Left lung (tissue), 10 donors: ENCODE results near the gene SFSWAP. TPM values are rescaled to one million over a fixed set of nuclear protein-coding genes. Genes with fewer than 3 reads are reported as not detected.
"Not testable (repeated sequence)": the region's sequence is repeated elsewhere in the genome, so short reads cannot be mapped to it uniquely, and the experiment has no call there.

Experiments used
- ATAC-seq: fragments of 200-7000 bp; cut with Tn5 transposase; one replicate; pipeline ENCODE4 v1.9.1; 2020; ENCODE audit warnings: moderate library complexity
- DNase-seq, 4 donors: peaks; one replicate each; pipeline ENCODE4 v3.0.0-alpha.2; 2013 to 2020
- H3K27ac ChIP-seq, 2 donors: fragments of 200-600 bp; sonication (generic) in 1 of 2; one replicate each; pipeline versions ENCODE4 v1.5.0 to v1.8.0; 2020 to 2021
- H3K27me3 ChIP-seq, 2 donors: fragments of 200-600 bp; sonication (generic) in 1 of 2; one replicate each; pipeline versions ENCODE4 v1.5.0 to v1.8.0; 2020 to 2021
- H3K36me3 ChIP-seq, 2 donors: fragments of 200-600 bp; sonication (generic) in 1 of 2; one replicate each; pipeline versions ENCODE4 v1.5.0 to v1.8.0; 2020 to 2021
- H3K4me1 ChIP-seq, 2 donors: fragments of 200-600 bp; one replicate each; pipeline ENCODE4 v1.8.0; 2021
- H3K4me3 ChIP-seq, 2 donors: fragments of 200-600 bp; sonication (generic) in 1 of 2; one replicate each; pipeline versions ENCODE4 v1.5.0 to v1.8.0; 2020 to 2021; ENCODE audit warnings: mild to moderate bottlenecking in 1 of 2
- H3K9me3 ChIP-seq, 2 donors: fragments of 200-600 bp; sonication (generic) in 1 of 2; one replicate each; pipeline versions ENCODE4 v1.5.0 to v1.8.0; 2020 to 2021
- CTCF ChIP-seq, 2 donors: fragments of 200-600 bp; sonication (generic) in 1 of 2; IDR thresholded peaks; one replicate each; pipeline versions ENCODE4 v1.5.0 to v1.8.0; 2021; ENCODE audit warnings: antibody characterized with exemption in 2 of 2
- intact Hi-C, 2 donors: fragments of 100-400 bp; cut with DNase I; formaldehyde crosslinking; loops; one replicate each; pipeline versions ENCODE4 v1.11.2 to v1.14.2; 2022
- polyA plus RNA-seq, 6 donors: library from polyadenylated mRNA; unstranded; fragments of 120-200 nt; gene quantifications; one replicate each; pipeline ENCODE4 v1.2.1, GENCODE V29; 2013; ENCODE audit not compliant: insufficient read length in 6 of 6
- total RNA-seq, 2 donors: library from RNA; stranded (reverse); fragmentation: NEBNext Ultra II Directional; extraction: Animal tissue kit (Norgen Biotek cat#: 25700); gene quantifications; one replicate each; pipeline ENCODE4 v1.2.1, GENCODE V29; 2021
- donor health status: DM: no; HTN: yes; CAD: no.
- donor health status: DM: no; HTN: no; CAD: no.

The SFSWAP gene
- total and polyA plus RNA-seq, 8 donors = 26.0 to 68.8 (median 50.8) TPM

GRCh38 chr12:131674373-131674772, 36.5 kb upstream of the SFSWAP start:
- no peak overlapping the region for H3K27ac ChIP-seq
- no peak for DNase-seq
- ATAC-seq = no peak
- peaks cover 0 to 26% of the 10 kb centered on the region in 2 donors for H3K27me3 ChIP-seq
- intact Hi-C loops = no loop called here
- H3K9me3 ChIP-seq = peaks cover 0 to 7% of the 10 kb centered on the region in 2 donors
- H3K4me1 ChIP-seq = peaks cover 0 to 5% of the 10 kb centered on the region in 2 donors
- H3K4me3 ChIP-seq = no peak overlapping the region
- H3K36me3 ChIP-seq = no peaks in the 10 kb centered on the region
- no peak for TF ChIP-seq CTCF (IDR thresholded peaks at IDR 0.05)

- Histone ChIP-seq H3K4me1 (peaks cover 0 to 5% of the 10 kb centered on the region in 2 donors), H3K27ac (no peak overlapping the region), H3K36me3 (no peaks in the 10 kb centered on the region), H3K27me3 (peaks cover 0 to 26% of the 10 kb centered on the region in 2 donors), H3K9me3 (peaks cover 0 to 7% of the 10 kb centered on the region in 2 donors), H3K4me3 (no peak overlapping the region)
- ATAC-seq (no peak), DNase-seq (no peak)
- TF ChIP-seq CTCF (IDR thresholded peaks at IDR 0.05) = no peak
- intact Hi-C loops = no loop called here
Observed at GRCh38 chr12:131675126-131676080, 35.5 kb upstream of the SFSWAP start.

GRCh38 chr12:131676544-131676943, 34.3 kb upstream of the SFSWAP start:
- Histone ChIP-seq H3K4me1 (peaks cover 0 to 5% of the 10 kb centered on the region in 2 donors), H3K4me3 (no peak overlapping the region), H3K9me3 (peaks cover 0 to 7% of the 10 kb centered on the region in 2 donors), H3K27ac (no peak overlapping the region), H3K36me3 (no peaks in the 10 kb centered on the region), H3K27me3 (peaks cover 0 to 26% of the 10 kb centered on the region in 2 donors)
- DNase-seq (no peak), ATAC-seq (no peak)
- TF ChIP-seq CTCF (IDR thresholded peaks at IDR 0.05) = no peak
- intact Hi-C loops = no loop called here

- H3K27ac ChIP-seq, intact Hi-C loops, H3K9me3 ChIP-seq, DNase-seq, H3K36me3 ChIP-seq, H3K4me1 ChIP-seq, H3K4me3 ChIP-seq, ATAC-seq: not testable (repeated sequence)
- peaks cover 0 to 27% of the 10 kb centered on the region in 2 donors for H3K27me3 ChIP-seq
Observed at GRCh38 chr12:131677067-131677466, 33.8 kb upstream of the SFSWAP start.

GRCh38 chr12:131677699-131678098, 33.2 kb upstream of the SFSWAP start:
- Histone ChIP-seq H3K4me1 (peaks cover 0 to 5% of the 10 kb centered on the region in 2 donors), H3K9me3 (peaks cover 0 to 7% of the 10 kb centered on the region in 2 donors), H3K27me3 (peaks cover 0 to 26% of the 10 kb centered on the region in 2 donors), H3K27ac (no peak overlapping the region), H3K36me3 (no peaks in the 10 kb centered on the region), H3K4me3 (no peak overlapping the region)
- intact Hi-C loops = no loop called here
- TF ChIP-seq CTCF (IDR thresholded peaks at IDR 0.05) = no peak
- no peak for ATAC-seq
- DNase-seq = no peak

- not testable (repeated sequence) for DNase-seq, H3K4me1 ChIP-seq
Observed at GRCh38 chr12:131678389-131679181, 32.3 kb upstream of the SFSWAP start.

GRCh38 chr12:131679186-131679585, 31.7 kb upstream of the SFSWAP start:
- H3K36me3 ChIP-seq, DNase-seq, H3K4me3 ChIP-seq, H3K4me1 ChIP-seq, H3K9me3 ChIP-seq, ATAC-seq, intact Hi-C loops, H3K27ac ChIP-seq: not testable (repeated sequence)
- H3K27me3 ChIP-seq = peaks cover 0 to 26% of the 10 kb centered on the region in 2 donors

More at GRCh38 chr12:131678389-131679181, 32.3 kb upstream of the SFSWAP start:
- intact Hi-C loops, H3K27ac ChIP-seq, H3K4me3 ChIP-seq, H3K9me3 ChIP-seq, ATAC-seq, H3K36me3 ChIP-seq: not testable (repeated sequence)
- H3K27me3 ChIP-seq = peaks cover 0 to 23% of the 10 kb centered on the region in 2 donors

- H3K36me3 ChIP-seq, H3K4me3 ChIP-seq, intact Hi-C loops, H3K9me3 ChIP-seq, DNase-seq, H3K27ac ChIP-seq, ATAC-seq, H3K4me1 ChIP-seq: not testable (repeated sequence)
- peaks cover 0 to 26% of the 10 kb centered on the region in 2 donors for H3K27me3 ChIP-seq
Observed at GRCh38 chr12:131679816-131680215, 31.1 kb upstream of the SFSWAP start.
